CD4-positive, alpha-beta T cell treated with Interferon gamma for 1 hour (primary cell): ENCODE measurements around the gene AUNIP.

Experiments used
- DNase-seq: peaks from one replicate; pipeline ENCODE4 v3.0.0-alpha.2; 2020

Gene AUNIP

GRCh38 chr1:25825605-25826004 is 33.7 kb downstream of the AUNIP start:
- no peak for DNase-seq

- no peak for DNase-seq
These were observed 37.6 kb downstream of the AUNIP start for GRCh38 chr1:25821630-25822091.

GRCh38 chr1:25821112-25821476 is 38.2 kb downstream of the AUNIP start:
- DNase-seq, result no peak

- DNase-seq, result peak; percentile 77
These were observed 38.8 kb downstream of the AUNIP start for GRCh38 chr1:25820247-25821111.

GRCh38 chr1:25819491-25820246 is 39.6 kb downstream of the AUNIP start, which contains the start of gene MTFR1L:
Gene MTFR1L (plus strand): TSS chr1:25819954. CDS start chr1:25823105, 3,151 bp downstream.
- peak; percentile 89 for DNase-seq

- DNase-seq, result no peak
These were observed 40.7 kb downstream of the AUNIP start for GRCh38 chr1:25818569-25818968.

GRCh38 chr1:25817840-25818501 is 41.3 kb downstream of the AUNIP start:
- no peak for DNase-seq

GRCh38 chr1:25816112-25816718 is 43.0 kb downstream of the AUNIP start:
- no peak for DNase-seq

GRCh38 chr1:25815208-25816111 is 43.8 kb downstream of the AUNIP start:
- DNase-seq, result no peak

- DNase-seq, result no peak
These were observed 44.6 kb downstream of the AUNIP start for GRCh38 chr1:25814549-25815087.

- no peak for DNase-seq
These were observed 45.4 kb downstream of the AUNIP start for GRCh38 chr1:25813734-25814471.

- no peak for DNase-seq
These were observed 46.1 kb downstream of the AUNIP start for GRCh38 chr1:25813071-25813733.

- no peak for DNase-seq
These were observed 47.7 kb downstream of the AUNIP start for GRCh38 chr1:25811384-25812082.

- DNase-seq, result peak; percentile 70
These were observed 48.6 kb downstream of the AUNIP start for GRCh38 chr1:25810341-25811299.

- DNase-seq, result no peak
These were observed 49.3 kb downstream of the AUNIP start for GRCh38 chr1:25809929-25810328.

GRCh38 chr1:25809283-25809926 is 49.9 kb downstream of the AUNIP start:
- DNase-seq, result no peak

GRCh38 chr1:25808481-25809244 is 50.6 kb downstream of the AUNIP start:
- no peak for DNase-seq
